Neural progenitor cell (in vitro differentiated cells): ENCODE measurements around the gene LRRIQ4. TPM values are rescaled to one million over a fixed set of nuclear protein-coding genes. Genes with fewer than 3 reads are reported as not detected.

Experiments
- DNase-seq: peaks from one replicate; pipeline ENCODE4 v3.0.0-alpha.2; 2016; ENCODE audit warnings: low spot score
- H2AFZ ChIP-seq: fragments of 200-600 bp; sonication (generic); replicated peaks from 2 replicates; pipeline ENCODE4 v1.6.1; 2016; ENCODE audit warnings: antibody characterized with exemption
- H3F3A ChIP-seq: fragments of 200-600 bp; sonication (generic); 2 replicates; pipeline ENCODE4 v1.6.1; 2016; ENCODE audit warnings: antibody characterized with exemption, low read depth
- H3K27ac ChIP-seq: fragments of 200-600 bp; sonication (generic); 2 replicates; pipeline ENCODE4 v1.5.1; 2016; ENCODE audit warnings: mild to moderate bottlenecking
- H3K27me3 ChIP-seq: fragments of 200-600 bp; sonication (generic); 2 replicates; pipeline ENCODE4 v1.6.1; 2016; ENCODE audit warnings: mild to moderate bottlenecking, moderate library complexity
- H3K36me3 ChIP-seq: fragments of 200-600 bp; sonication (generic); 2 replicates; pipeline ENCODE4 v1.5.1; 2016
- H3K4me1 ChIP-seq: fragments of 200-600 bp; sonication (generic); 2 replicates; pipeline ENCODE4 v1.6.1; 2016; ENCODE audit warnings: mixed run types
- H3K4me2 ChIP-seq: fragments of 200-600 bp; sonication (generic); 2 replicates; pipeline ENCODE4 v1.6.1; 2016
- H3K4me3 ChIP-seq: fragments of 200-600 bp; sonication (generic); 2 replicates; pipeline ENCODE4 v1.5.1; 2016
- H3K79me2 ChIP-seq: fragments of 200-600 bp; sonication (generic); 2 replicates; pipeline ENCODE4 v1.6.1; 2016; ENCODE audit warnings: low read depth
- H3K9ac ChIP-seq: fragments of 200-600 bp; sonication (generic); 2 replicates; pipeline ENCODE4 v1.6.1; 2016
- H3K9me3 ChIP-seq: fragments of 200-600 bp; sonication (generic); 2 replicates; pipeline ENCODE4 v1.5.1; 2016; ENCODE audit warnings: low read depth
- H4K20me1 ChIP-seq: fragments of 200-600 bp; sonication (generic); 2 replicates; pipeline ENCODE4 v1.6.1; 2016; ENCODE audit warnings: low read depth
- H3K27ac Mint-ChIP-seq: 3 replicates; pipeline ENCODE4 v1.8.0; 2021; ENCODE audit warnings: mixed read lengths
- H3K27me3 Mint-ChIP-seq: 2 replicates; pipeline ENCODE4 v1.8.0; 2022; ENCODE audit warnings: low read depth, mild to moderate bottlenecking, inconsistent platforms, moderate library complexity, mixed read lengths; ENCODE audit not compliant: insufficient read depth
- H3K36me3 Mint-ChIP-seq: 3 replicates; pipeline ENCODE4 v1.8.0; 2021; ENCODE audit warnings: mixed read lengths
- H3K4me1 Mint-ChIP-seq: 3 replicates; pipeline ENCODE4 v1.8.0; 2021; ENCODE audit warnings: mixed read lengths
- H3K4me3 Mint-ChIP-seq: 3 replicates; pipeline ENCODE4 v1.8.0; 2021; ENCODE audit warnings: mild to moderate bottlenecking, moderate library complexity, mixed read lengths
- H3K9me3 Mint-ChIP-seq: 3 replicates; pipeline ENCODE4 v1.8.0; 2020; ENCODE audit warnings: mixed read lengths
- EZH2 ChIP-seq: fragments of 200-600 bp; sonication (generic); IDR thresholded peaks from 2 replicates; pipeline ENCODE4 v1.6.1; 2017; ENCODE audit warnings: antibody characterized with exemption, mild to moderate bottlenecking, moderate library complexity
- EZH2phosphoT487 ChIP-seq: fragments of 200-600 bp; sonication (generic); IDR thresholded peaks from 2 replicates; pipeline ENCODE4 v1.6.1; 2017; ENCODE audit warnings: antibody characterized with exemption
- total RNA-seq: library from RNA; depleted of rRNA; stranded (reverse); fragments of >200 nt; gene quantifications from 2 replicates; pipeline ENCODE4 v1.2.3, GENCODE V29; 2015; ENCODE audit warnings: low replicate concordance
- TF ChIP-seq, protein P1 (sequence below): fragments of 200-600 bp; sonication (generic); IDR thresholded peaks from 2 replicates; pipeline ENCODE4 v1.5.1; 2017; ENCODE audit warnings: antibody characterized with exemption, mild to moderate bottlenecking

LRRIQ4 gene
- total RNA-seq, 1 donor from 2014 or later = not detected

DNA sequence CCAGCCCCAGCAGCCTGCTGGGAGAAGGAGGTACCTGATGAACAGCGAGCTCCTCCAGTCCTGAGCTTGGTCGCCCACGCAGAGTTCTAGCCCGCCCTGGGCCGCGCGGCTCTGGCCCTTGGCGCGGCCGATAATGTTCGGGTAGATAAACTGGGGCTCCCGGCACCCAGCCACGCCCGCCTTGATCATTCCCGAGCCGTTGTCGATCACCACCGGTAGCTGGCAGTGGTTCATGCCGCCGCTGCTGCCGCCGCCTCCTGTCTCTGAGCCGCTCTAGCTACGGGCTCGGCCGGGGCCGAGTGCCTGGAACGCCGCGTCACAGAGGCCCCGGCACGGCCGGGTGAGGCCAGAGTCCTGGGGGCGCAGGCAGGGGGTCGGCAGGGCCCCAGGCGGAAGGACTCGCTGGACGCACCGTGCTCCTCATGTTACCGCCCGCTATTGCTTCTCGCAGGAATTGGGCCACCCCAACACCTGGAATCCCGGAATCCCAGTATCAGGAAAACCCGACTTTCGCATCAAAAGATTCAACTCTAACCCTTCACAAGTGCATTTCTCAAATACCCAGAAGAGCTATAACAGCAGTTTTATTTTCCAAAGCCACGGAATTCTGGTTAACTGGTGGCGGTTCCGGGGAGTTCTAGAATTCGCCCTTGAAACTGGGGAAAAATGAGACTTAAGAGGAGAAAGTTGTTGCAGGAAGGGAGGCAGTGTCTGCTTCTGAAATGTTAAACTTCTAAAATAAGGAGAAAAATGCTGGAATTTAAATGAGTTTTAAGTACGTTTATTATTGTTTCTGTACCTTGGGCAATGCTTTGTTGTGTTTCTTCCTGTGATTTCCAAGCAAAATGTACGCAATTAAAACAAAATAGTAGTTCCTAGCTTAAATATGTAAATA lies 43.1 kb upstream of the LRRIQ4 start, which contains the start of gene ACTRT3:
ACTRT3 (minus strand) TSS at position 275 of the 895 bp plus-strand sequence; CDS start at position 234, 41 bp downstream.
- Histone ChIP-seq H3K9ac (no peak within 1 kb of the TSS), H3K4me1 (peaks cover 7% of the 10 kb centered on the region), H3K4me3 (peak within 1 kb of the TSS; percentile 61), H3K79me2 (peaks cover 12% of the 10 kb centered on the region), H4K20me1 (no peaks in the 10 kb centered on the region), H3F3A (peaks cover 54% of the 10 kb centered on the region), H3K27me3 (no peaks in the 10 kb centered on the region), H3K36me3 (no peaks in the 10 kb centered on the region), H2AFZ (peak within 1 kb of the TSS; percentile 90), H3K27ac (peak within 1 kb of the TSS; percentile 10), H3K9me3 (no peaks in the 10 kb centered on the region), H3K4me2 (peak within 1 kb of the TSS; percentile 79)
- Mint-ChIP-seq H3K36me3 (peaks cover 4% of the 10 kb centered on the region), H3K27ac (peak within 1 kb of the TSS; percentile 70), H3K4me1 (peaks cover 19% of the 10 kb centered on the region), H3K27me3 (peaks cover 17% of the 10 kb centered on the region), H3K4me3 (peak within 1 kb of the TSS; percentile 88), H3K9me3 (peaks cover 19% of the 10 kb centered on the region)
- TF ChIP-seq, protein P1, sequence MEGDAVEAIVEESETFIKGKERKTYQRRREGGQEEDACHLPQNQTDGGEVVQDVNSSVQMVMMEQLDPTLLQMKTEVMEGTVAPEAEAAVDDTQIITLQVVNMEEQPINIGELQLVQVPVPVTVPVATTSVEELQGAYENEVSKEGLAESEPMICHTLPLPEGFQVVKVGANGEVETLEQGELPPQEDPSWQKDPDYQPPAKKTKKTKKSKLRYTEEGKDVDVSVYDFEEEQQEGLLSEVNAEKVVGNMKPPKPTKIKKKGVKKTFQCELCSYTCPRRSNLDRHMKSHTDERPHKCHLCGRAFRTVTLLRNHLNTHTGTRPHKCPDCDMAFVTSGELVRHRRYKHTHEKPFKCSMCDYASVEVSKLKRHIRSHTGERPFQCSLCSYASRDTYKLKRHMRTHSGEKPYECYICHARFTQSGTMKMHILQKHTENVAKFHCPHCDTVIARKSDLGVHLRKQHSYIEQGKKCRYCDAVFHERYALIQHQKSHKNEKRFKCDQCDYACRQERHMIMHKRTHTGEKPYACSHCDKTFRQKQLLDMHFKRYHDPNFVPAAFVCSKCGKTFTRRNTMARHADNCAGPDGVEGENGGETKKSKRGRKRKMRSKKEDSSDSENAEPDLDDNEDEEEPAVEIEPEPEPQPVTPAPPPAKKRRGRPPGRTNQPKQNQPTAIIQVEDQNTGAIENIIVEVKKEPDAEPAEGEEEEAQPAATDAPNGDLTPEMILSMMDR = peak; percentile 16
- TF ChIP-seq EZH2 = no peak
- DNase-seq = peak; percentile 92

DNA sequence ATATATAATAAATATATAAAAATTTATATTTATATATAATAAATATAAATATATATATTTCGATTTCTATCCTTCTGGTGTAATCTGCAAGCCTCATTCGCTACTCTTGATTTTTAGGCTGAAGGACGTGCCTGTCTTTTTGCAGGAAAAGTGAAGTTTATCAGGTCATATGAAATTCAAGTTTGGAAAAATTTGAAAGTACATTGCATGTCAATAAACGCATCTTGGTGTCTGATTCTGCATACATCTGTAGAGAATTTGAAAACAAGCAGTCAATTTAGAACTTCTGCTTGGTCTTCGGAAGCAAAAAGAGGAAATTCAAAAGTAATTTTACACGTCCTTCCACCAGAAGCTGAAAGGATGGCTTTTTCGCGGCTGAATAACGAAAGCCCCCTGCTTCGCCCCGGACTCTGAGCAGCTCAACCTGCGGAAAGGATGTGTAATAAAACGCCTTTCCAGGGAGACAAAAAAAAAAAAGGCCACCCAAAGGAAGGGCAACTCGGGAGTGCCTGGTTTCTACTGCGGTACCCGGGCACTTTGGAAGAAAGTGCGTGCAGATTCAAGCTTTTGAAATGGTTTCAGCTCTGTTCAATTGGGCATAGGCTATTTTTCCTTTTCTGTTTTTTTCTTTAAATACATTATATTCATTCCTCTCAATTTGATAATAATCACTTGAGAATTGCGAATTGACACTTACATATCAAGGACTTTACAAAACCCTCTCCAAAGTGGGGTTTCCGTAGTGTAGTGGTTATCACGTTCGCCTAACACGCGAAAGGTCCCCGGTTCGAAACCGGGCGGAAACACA lies 41.0 kb upstream of the LRRIQ4 start:
- Histone ChIP-seq H3K27ac (peak overlapping the region; percentile 98), H3K4me2 (peak overlapping the region; percentile 81), H3F3A (peaks cover 54% of the 10 kb centered on the region), H2AFZ (peak overlapping the region; percentile 74), H3K36me3 (peaks cover 7% of the 10 kb centered on the region), H3K79me2 (peaks cover 32% of the 10 kb centered on the region), H3K4me1 (peaks cover 8% of the 10 kb centered on the region), H3K27me3 (no peaks in the 10 kb centered on the region), H4K20me1 (no peaks in the 10 kb centered on the region), H3K9me3 (no peaks in the 10 kb centered on the region), H3K4me3 (peak overlapping the region; percentile 97), H3K9ac (no peak overlapping the region)
- peak; percentile 87 for DNase-seq
- H3K27ac Mint-ChIP-seq = peak overlapping the region; percentile 94
- peaks cover 28% of the 10 kb centered on the region for H3K4me1 Mint-ChIP-seq
- H3K4me3 Mint-ChIP-seq = peak overlapping the region; percentile 99
- peaks cover 11% of the 10 kb centered on the region for H3K9me3 Mint-ChIP-seq
- H3K36me3 Mint-ChIP-seq = peaks cover 9% of the 10 kb centered on the region
- peaks cover 17% of the 10 kb centered on the region for H3K27me3 Mint-ChIP-seq
- no peak for TF ChIP-seq EZH2phosphoT487
- TF ChIP-seq, protein P1 = no peak
- no peak for TF ChIP-seq EZH2

DNA sequence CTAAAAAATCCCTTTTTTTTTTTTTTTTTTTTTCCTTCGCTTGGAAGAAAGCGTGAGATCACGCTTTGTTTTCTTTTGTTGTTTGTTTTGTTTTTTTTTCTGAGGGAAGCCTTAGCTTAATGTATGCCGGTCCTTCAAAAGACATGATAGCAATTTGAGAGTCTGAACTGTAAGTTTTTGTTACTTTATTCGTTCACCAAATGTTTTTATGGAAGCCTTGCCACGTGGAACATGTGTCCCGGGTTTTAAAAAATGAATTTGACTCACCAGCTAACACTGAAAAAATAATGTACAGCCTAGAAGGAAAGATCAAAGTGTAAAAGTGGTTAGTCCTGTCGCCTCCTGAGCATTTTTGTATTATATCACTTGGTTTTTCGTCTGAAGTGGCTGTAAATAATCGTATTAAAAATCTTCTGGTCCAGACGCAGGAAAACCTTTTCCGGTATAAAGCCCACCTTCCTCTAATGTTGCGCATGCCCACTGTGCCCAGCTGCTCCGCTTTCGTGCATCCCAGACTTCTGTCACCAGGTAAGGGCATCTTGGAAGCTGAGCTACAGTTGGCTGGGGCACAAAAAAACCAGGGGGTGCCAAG lies 40.3 kb upstream of the LRRIQ4 start:
- peak overlapping the region; percentile 97 for H3K4me3 ChIP-seq
- H3K27me3 ChIP-seq = no peaks in the 10 kb centered on the region
- Mint-ChIP-seq H3K36me3 (peaks cover 10% of the 10 kb centered on the region), H3K27ac (peak overlapping the region; percentile 94), H3K4me1 (peaks cover 28% of the 10 kb centered on the region), H3K27me3 (peaks cover 17% of the 10 kb centered on the region), H3K9me3 (peaks cover 11% of the 10 kb centered on the region), H3K4me3 (peak overlapping the region; percentile 99)
- H3K9me3 ChIP-seq = no peaks in the 10 kb centered on the region
- H3F3A ChIP-seq = peaks cover 49% of the 10 kb centered on the region
- no peaks in the 10 kb centered on the region for H4K20me1 ChIP-seq
- DNase-seq = peak; percentile 80
- peaks cover 32% of the 10 kb centered on the region for H3K79me2 ChIP-seq
- peaks cover 8% of the 10 kb centered on the region for H3K4me1 ChIP-seq
- peak overlapping the region; percentile 81 for H3K4me2 ChIP-seq
- H3K36me3 ChIP-seq = peaks cover 7% of the 10 kb centered on the region
- H3K27ac ChIP-seq = peak overlapping the region; percentile 98
- no peak for TF ChIP-seq EZH2phosphoT487
- TF ChIP-seq EZH2 = no peak
- TF ChIP-seq, protein P1 = no peak
- H3K9ac ChIP-seq = peak overlapping the region; percentile 94
- peak overlapping the region; percentile 98 for H2AFZ ChIP-seq
